GM18520 (cell line): Measurements from ENCODE around the gene OR1Q1.
"Not testable (repeated sequence)": the region's sequence is repeated elsewhere in the genome, so short reads cannot be mapped to it uniquely, and the experiment has no call there.

ENCODE experiments used
- ATAC-seq: cut with Tn5 transposase; IDR thresholded peaks from one replicate; pipeline ENCODE4 v1.9.1; 2021; ENCODE audit not compliant: unreplicated experiment

OR1Q1 gene, protein sequence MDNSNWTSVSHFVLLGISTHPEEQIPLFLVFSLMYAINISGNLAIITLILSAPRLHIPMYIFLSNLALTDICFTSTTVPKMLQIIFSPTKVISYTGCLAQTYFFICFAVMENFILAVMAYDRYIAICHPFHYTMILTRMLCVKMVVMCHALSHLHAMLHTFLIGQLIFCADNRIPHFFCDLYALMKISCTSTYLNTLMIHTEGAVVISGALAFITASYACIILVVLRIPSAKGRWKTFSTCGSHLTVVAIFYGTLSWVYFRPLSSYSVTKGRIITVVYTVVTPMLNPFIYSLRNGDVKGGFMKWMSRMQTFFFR

DNA sequence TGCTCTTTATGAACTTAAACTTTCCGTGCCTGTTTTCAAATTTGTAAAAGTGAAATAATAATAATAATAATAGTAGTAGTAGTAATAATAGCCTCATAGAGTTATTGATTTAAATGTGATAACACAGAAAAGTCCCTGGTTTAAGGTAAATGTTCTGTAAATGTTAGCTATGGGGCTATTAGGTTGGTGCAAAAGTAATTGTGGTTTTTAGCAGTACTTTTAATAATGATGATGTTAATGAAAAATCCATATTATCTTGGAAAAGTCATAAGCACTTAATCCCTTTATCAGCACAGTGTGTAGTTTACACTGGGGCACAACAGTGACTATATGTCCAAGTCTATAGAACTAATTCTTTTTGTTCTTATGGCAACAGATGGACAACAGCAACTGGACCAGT lies at the start of gene OR1Q1:
Gene OR1Q1 (plus strand): TSS at position 377 of the 400 bp plus-strand sequence. CDS start 0 bp downstream, at position 377.
- ATAC-seq, result no peak

DNA sequence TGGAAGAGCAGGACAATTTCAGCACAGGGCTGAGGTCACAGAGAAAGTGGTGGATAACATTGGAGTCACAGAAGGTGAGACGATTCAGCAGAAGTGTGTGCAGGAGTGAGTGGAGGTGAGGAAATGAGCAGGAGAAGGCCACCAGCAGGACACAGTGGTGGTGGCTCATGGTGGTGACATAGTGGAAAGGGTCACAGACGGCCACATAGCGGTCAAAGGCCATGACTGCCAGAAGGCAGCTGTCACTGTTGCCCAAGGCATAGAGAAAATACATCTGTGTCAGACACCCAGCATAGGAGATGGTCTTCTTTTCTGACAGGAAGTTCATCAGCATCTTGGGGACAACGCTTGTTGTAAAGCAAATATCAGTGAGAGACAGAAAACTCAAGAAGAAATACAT lies 46.6 kb upstream of the OR1Q1 start:
- no peak for ATAC-seq

DNA sequence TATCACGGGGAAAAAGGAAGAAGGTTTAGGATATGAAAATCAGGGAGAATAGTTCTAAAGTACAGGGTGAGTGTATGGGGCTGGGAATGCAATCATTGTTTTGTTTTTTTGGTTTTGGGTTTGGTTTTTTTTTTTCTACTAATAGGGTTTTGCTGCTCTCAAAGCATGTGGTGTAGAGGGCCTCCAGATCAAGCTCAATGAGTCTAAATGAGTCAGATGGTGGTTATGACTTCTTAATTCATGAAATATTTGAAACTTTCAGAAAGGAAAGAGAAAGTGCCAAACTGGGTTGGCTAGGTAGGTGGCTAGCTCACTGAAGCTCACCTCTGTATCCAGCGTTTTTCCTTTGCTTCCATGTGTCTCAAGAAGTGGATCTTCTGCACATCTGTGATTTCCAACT lies 42.1 kb upstream of the OR1Q1 start:
- no peak for ATAC-seq

DNA sequence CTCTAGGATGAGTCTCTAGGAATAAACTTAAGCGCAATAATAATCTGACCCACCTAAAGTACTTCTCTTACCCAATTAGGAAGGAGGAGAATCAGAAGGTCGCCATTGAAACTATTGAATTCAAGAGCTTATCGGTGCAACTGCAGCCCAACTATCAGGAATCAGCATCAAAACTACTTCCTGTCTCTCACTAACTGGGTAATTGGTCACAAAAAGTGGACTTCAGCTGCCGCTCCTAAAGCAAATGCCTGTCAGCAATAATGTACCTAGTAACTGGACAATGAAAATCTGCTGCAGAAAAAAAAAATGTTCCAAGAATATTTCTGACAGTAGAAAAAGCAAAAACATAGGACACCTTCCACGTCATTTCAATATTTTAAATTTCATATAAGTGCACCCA lies 34.7 kb upstream of the OR1Q1 start:
- no peak for ATAC-seq

DNA sequence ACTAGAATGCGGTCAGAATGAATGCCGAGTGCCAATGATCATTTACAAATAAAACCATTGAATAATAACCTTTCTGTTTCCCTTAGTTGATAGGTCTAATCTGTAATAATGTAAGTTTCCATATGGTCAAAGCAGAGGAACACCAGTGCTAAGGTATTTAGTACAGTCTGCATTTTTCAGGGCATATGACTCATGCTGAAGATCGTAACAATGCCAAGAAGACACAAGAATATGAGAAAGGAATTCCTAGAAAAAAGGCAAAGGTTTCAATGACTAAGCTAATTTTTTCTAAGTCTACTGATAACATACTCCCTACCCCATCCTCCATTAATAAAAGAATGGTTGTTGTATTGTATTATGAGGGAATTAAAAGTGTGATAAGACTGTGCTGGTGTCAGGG lies 34.2 kb upstream of the OR1Q1 start:
- ATAC-seq, result no peak

DNA sequence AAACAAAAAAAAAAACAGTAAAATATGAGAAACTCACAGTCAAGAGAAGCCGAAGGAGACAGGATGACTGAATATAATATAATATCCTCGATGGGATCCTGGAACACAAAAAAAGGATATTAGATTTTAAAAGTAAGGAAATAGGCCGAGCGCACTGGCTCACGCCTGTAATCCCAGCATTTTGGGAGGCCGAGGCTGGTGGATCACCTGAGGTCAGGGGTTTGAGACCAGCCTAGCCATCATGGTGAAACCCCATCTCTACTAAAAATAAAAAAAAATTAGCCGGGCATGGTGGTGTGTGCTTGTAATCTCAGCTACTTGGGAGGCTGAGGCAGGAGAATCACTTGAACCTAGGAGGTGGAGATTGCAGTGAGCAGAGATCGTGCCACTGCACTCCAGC lies 31.3 kb upstream of the OR1Q1 start, which contains the start of gene OR1L8:
Gene OR1L8 (minus strand): TSS at position 101 of the 400 bp plus-strand sequence. CDS start 14,907 bp downstream, outside the sequence.
- not testable (repeated sequence) for ATAC-seq

DNA sequence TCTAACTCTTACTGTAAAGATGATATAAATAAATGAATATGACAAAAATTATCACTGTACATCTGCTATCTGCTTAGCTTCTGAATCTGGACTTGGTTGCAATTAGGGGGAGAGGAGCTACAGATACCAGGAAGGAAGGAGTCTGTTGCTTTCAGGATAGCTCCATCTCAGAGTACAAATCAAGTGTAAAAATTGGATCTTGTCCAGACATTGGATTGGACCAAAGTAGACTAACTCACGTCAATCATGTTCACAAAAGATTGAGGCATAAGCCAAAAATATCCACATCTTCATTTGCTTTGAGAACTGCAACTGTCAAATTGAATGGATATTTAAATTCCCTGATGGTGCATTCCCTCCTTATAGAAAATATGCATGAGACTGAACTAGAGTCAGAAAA lies 8.8 kb upstream of the OR1Q1 start:
- no peak for ATAC-seq

DNA sequence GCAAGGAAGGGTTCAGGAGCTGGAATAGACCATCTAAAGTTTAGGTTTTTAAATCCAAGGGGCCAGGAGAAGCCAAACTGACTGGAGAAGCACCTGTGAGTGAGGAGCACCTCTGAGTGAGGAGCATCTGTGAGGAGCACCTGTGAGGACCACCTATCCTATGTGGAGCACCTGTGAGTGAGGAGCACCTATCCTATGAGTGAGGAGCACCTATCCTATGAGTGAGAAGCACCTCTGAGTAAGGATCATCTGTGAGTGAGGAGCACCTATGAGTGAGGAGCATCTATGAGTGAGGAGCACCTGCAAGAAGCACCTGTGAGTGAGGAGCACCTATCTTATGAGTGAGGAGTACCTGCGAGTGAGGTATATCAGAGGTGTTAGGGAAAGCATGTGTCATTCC lies 8.0 kb upstream of the OR1Q1 start:
- no peak for ATAC-seq

DNA sequence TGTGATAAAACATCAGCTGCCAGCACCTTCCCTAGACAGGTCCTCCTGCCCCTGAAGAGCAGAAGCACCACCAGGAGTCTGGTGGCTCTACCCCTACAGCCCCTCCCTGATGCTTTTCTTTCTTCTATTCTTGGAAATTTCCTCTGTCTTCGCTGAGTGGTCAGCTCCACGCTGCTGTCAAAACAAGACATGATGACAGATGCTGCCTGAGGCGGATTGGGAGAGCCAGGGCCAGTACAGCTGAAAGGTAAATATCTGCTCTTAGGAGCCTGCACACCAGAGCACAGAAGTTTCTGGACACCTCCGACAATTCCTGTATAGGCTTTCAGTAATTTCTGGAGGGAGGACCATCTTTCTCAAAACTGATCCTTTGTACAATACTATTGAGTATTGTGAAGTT lies 4.7 kb upstream of the OR1Q1 start:
- no peak for ATAC-seq

DNA sequence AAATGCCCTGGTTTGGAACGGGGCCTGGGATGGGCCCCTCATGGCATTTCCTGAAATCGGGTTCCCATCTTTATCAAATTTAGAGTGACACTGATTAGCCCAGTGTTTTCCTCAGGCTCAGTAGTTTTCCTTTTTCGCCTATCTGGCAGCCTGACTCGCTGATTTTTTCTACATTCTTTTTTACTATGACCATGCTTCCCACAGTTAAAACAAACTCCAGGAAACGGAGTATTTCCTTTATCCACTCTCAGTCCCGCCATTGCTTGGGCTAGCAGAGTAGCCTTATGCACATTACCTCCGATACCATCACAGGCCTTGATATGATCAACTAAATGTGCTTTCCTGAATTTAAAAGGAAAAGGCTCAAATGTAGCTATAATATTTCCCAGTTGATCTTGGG lies 5.5 kb downstream of the OR1Q1 start:
- ATAC-seq, result no peak

DNA sequence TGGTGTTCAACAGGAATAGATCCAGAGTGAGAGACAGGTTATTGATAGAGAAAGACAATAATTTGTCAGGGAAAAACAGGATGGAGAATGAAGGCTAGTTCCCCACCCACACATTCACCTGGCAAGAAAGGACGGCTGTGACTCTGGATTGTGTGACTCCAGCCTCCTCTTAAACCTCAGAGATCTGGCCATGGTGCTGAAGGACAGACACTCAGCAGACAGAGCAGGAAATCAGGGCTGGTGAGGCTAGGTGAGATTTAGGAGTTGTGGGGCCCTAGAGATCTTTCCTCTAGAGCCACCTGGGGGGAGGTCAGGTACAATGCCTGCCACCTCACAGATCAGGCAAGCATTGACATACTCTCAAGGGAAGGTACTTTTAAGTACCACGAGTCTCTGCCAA lies 27.7 kb downstream of the OR1Q1 start:
- ATAC-seq, result no peak

DNA sequence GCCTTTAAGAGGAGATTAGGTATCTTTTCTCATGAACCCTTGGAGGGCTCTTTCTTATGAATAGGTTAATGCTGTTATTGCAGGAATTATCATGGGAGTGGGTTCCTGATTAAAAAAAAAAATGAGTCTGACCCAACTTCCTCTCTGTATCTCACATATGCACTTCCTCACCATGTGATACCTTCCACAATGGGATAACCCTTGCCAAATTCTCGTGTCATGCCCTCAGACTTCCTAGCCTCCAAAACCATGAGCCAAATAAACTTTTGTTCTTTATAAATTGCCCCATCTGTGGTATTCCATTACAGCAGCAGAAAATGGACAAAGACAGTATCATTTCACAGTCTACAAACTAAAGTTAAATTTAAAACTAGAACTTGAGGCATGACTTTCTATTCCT lies 41.8 kb downstream of the OR1Q1 start:
- ATAC-seq, result no peak

DNA sequence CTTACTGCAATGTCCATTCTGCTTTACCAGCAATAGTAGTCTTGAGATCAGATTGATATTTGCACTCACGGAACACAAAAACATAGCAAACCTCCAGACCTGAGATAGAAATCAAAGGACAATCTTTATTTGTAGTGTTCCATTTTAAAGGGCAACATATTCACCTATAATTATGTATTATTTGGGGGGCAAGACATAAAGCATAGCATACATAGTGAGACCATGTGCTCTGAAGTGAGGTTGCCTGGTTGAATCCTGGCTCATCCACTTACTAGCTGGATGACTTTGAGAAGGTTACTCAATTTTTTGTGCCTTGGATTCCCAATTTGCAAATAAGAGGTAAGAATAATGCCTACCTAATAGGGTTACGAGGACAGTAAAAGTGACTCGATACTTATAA lies 43.0 kb downstream of the OR1Q1 start, which contains the start of gene OR1B1:
Gene OR1B1 (minus strand): TSS at position 101 of the 400 bp plus-strand sequence.
- no peak for ATAC-seq

DNA sequence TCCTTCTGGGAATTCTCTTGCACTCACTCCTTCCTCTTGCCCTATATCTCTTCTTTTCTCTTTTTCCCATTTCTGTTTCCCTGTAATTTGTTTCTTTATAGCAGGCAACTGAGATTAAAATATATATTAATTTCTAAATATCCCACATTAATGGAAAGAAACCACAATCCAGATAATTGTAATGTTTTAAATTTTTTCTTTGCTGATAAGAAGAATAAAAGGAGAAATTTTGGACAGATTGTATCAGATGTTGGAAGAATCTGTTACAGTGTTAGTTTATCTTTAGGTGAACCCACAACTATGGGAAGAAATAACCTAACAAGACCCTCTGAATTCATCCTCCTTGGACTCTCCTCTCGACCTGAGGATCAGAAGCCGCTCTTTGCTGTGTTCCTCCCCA lies 46.9 kb downstream of the OR1Q1 start, which contains the start of gene OR1L1:
Gene OR1L1 (plus strand): TSS at position 301 of the 400 bp plus-strand sequence. CDS start 0 bp downstream, at position 301.
- no peak for ATAC-seq
